ENCODE data around the gene TP53TG5.

- no peak for TF ChIP-seq EZH2phosphoT487 (IDR thresholded peaks at IDR 0.05; ENCODE audit: unreplicated experiment)
- TF ChIP-seq CTCF (conservative IDR thresholded peaks at IDR 0.05; ENCODE audit: low read depth in 2 of 2): no peak
- TF ChIP-seq EZH2 (IDR thresholded peaks at IDR 0.05; ENCODE audit: low read depth, unreplicated experiment): no peak
- TF ChIP-seq CREB1 (CRISPR knock-in tag; IDR thresholded peaks at IDR 0.05; ENCODE audit: low read depth): no peak
- no peak for TF ChIP-seq REST (IDR thresholded peaks at IDR 0.05; ENCODE audit: unreplicated experiment)
- no peak for TF ChIP-seq POLR2AphosphoS5 (IDR thresholded peaks at IDR 0.05; ENCODE audit: low read depth)
- TF ChIP-seq ETS1 (IDR thresholded peaks at IDR 0.05): no peak
- TF ChIP-seq JUNB (IDR thresholded peaks at IDR 0.05; ENCODE audit: unreplicated experiment): no peak
- no peak for TF ChIP-seq ZNF462 (CRISPR knock-in tag; IDR thresholded peaks at IDR 0.05)
- TF ChIP-seq NANOG (IDR thresholded peaks at IDR 0.05; ENCODE audit: borderline replicate concordance): no peak
Observed at GRCh38 chr20:45339799-45340198, 38.3 kb downstream of the TP53TG5 start.

Data from GM23338 (cell line).